Activated naive CD8-positive, alpha-beta T cell (primary cell): Measurements from ENCODE around the gene MSX2.

Experiments
- H3K27ac Mint-ChIP-seq: one replicate; pipeline ENCODE4 v1.8.0; 2021; ENCODE audit warnings: mixed read lengths
- H3K27me3 Mint-ChIP-seq: one replicate; pipeline ENCODE4 v1.8.0; 2021; ENCODE audit warnings: mixed read lengths
- H3K36me3 Mint-ChIP-seq: one replicate; pipeline ENCODE4 v1.8.0; 2021; ENCODE audit warnings: mixed read lengths
- H3K4me1 Mint-ChIP-seq: one replicate; pipeline ENCODE4 v1.8.0; 2021; ENCODE audit warnings: low read depth, mixed read lengths
- H3K4me3 Mint-ChIP-seq: one replicate; pipeline ENCODE4 v1.8.0; 2021; ENCODE audit warnings: mild to moderate bottlenecking, mixed read lengths
- H3K9me3 Mint-ChIP-seq: one replicate; pipeline ENCODE4 v1.8.0; 2021; ENCODE audit warnings: low read depth, mixed read lengths

MSX2 gene

DNA sequence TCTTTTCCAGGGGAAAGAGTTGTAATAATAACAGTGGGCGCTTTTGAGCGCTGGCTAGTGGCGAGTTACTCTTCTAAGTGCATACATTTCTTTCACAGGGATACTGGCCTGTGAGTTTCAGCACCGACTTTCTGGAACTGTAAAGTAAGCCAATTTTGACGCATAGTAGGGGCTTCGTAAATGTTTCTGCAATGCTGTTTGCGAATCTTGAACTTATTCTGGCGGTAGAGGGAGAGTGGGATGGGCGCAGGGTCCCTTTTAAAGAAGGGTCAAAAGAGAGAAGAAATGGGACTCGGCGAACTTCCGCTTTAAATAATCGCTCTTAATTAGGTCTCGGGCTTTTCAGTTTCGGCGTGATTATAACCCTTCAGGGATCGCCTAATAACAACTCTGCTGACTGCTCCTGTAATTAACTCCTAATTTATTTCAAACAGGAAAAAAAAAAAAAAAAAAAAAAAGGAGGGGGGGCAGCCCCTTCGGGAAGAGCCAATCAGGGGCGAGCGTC is 351 bp upstream of the MSX2 start:
- Mint-ChIP-seq H3K4me3 (peak overlapping the region; percentile 86), H3K9me3 (no peaks in the 10 kb centered on the region), H3K36me3 (no peaks in the 10 kb centered on the region), H3K27me3 (peaks cover 64% of the 10 kb centered on the region), H3K4me1 (peaks cover 21% of the 10 kb centered on the region), H3K27ac (no peak overlapping the region)

DNA sequence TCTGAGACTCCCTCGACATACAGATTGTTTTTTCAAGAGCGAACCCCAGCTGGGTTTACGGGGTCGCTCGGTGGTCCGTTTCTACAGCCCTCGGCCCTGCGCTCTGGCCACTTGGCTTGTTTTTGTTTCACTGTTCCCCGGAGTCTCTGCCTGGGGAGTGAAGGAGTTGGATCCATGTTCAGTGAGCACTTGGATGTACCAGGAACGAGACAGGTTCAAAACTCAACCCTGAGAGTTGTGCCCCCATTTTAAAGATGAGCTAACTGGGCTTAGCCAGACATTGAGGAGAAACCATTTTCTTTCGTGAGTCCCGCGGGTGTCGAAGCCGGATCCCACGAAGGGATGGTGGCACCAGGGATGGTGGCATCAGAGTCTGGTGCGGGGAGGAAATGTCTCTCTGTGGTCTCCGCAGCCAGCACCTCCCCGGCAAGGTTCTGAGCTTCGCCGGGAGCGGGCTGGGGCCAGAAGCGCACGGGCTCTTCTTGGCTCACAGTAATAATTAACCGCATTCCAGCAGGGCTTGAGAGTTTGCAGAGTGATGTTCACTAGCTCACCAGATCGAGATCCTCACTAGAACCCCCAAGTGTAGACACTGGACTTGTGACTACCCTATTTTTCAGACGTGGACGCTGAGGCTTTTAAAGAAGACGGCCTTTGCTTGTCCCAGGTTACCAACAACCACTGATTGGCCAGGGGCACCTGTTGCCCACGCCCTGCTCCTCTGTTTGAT is 1.0 kb downstream of the MSX2 start:
- Mint-ChIP-seq H3K4me1 (peaks cover 19% of the 10 kb centered on the region), H3K27me3 (peaks cover 62% of the 10 kb centered on the region), H3K9me3 (no peaks in the 10 kb centered on the region), H3K27ac (no peak overlapping the region), H3K36me3 (no peaks in the 10 kb centered on the region), H3K4me3 (peak overlapping the region; percentile 62)

DNA sequence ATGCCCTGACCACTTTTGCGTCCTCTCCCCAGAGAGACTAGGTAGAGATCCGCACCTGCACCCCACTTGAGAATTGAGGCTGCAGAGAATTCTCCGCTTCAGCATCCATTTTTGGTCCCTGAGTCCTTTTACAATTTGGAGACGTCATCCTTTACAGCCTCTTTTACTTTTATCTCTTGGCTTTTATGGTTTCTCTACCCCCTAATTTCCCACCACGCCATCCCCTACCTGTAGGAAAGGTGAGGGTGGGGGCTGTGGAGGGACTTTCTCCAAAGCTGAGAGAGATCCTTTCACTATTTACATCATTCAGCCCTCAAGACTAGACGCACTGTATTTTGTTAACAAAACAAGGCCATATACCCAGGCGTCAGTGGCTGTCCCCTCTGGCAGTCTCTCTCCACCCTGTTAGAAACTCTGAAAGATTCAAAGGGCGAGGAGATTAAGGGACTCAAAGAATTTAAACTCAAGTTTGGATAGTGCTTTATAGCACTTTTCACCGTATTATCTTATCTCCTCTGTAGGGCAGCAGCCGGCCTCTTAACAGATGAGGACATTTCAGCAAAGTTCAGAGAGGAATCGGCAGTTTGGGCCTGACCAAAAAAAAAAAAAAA is 1.7 kb downstream of the MSX2 start:
- no peaks in the 10 kb centered on the region for H3K9me3 Mint-ChIP-seq
- peaks cover 17% of the 10 kb centered on the region for H3K4me1 Mint-ChIP-seq
- no peak overlapping the region for H3K27ac Mint-ChIP-seq
- peak overlapping the region; percentile 46 for H3K4me3 Mint-ChIP-seq
- H3K27me3 Mint-ChIP-seq: peaks cover 64% of the 10 kb centered on the region
- H3K36me3 Mint-ChIP-seq: no peaks in the 10 kb centered on the region

DNA sequence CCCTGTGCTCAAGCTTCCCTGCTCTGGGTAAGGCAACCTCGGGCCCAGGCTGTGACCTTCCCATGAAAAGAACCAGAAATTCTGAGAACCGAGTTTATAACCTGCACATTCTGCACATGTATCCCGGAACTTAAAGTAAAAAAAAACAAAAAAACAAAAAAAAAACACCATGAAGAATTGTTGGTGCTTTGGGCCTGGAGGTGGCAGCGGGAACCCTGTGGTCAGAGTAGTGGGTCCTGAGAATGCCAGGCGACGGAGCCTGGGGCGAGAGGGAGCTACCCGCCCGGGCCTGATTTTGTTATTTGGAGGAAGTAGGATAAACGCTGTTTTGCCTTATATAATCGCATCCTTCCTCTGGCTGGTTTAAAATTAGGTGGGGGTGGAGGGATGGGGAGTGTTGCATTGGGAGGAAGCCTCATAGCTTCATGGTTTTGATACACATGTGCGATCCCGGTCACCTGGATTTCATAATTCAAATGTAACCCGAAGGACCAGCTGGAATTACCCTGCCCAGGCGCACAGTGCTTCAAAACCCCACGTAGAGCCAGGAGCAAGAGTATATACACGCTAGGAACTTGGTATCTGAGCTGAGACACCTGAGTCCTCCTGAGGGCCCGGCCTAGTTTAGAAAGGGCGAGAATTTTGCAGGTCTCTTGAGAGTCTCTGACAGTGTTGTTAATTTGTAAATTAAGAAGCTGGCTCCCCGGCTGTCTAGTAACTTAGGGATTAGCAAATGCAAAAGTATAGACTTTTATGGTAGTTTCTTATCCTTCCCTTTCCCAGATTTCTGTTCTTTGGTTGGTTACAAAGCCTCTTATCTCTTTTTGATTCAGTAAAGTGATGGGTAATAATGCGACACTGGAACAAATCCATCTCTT is 2.8 kb downstream of the MSX2 start:
- Mint-ChIP-seq H3K36me3 (no peaks in the 10 kb centered on the region), H3K27me3 (peaks cover 62% of the 10 kb centered on the region), H3K4me1 (peaks cover 15% of the 10 kb centered on the region), H3K27ac (no peak overlapping the region), H3K9me3 (no peaks in the 10 kb centered on the region), H3K4me3 (no peak overlapping the region)

GRCh38 chr5:174727794-174728680 is 3.7 kb downstream of the MSX2 start:
- H3K27ac Mint-ChIP-seq: no peak overlapping the region
- H3K9me3 Mint-ChIP-seq: no peaks in the 10 kb centered on the region
- H3K27me3 Mint-ChIP-seq: peaks cover 55% of the 10 kb centered on the region
- H3K4me1 Mint-ChIP-seq: peaks cover 12% of the 10 kb centered on the region
- H3K36me3 Mint-ChIP-seq: no peaks in the 10 kb centered on the region
- H3K4me3 Mint-ChIP-seq: no peak overlapping the region

DNA sequence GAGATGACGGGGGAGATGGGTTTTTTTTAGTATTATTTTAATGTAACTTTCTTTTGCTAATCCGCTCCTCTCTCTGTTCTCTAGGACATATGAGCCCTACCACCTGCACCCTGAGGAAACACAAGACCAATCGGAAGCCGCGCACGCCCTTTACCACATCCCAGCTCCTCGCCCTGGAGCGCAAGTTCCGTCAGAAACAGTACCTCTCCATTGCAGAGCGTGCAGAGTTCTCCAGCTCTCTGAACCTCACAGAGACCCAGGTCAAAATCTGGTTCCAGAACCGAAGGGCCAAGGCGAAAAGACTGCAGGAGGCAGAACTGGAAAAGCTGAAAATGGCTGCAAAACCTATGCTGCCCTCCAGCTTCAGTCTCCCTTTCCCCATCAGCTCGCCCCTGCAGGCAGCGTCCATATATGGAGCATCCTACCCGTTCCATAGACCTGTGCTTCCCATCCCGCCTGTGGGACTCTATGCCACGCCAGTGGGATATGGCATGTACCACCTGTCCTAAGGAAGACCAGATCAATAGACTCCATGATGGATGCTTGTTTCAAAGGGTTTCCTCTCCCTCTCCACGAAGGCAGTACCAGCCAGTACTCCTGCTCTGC is 4.8 kb downstream of the MSX2 start:
- H3K4me1 Mint-ChIP-seq: peaks cover 4% of the 10 kb centered on the region
- H3K4me3 Mint-ChIP-seq: no peak overlapping the region
- peaks cover 51% of the 10 kb centered on the region for H3K27me3 Mint-ChIP-seq
- no peaks in the 10 kb centered on the region for H3K36me3 Mint-ChIP-seq
- H3K27ac Mint-ChIP-seq: no peak overlapping the region
- no peaks in the 10 kb centered on the region for H3K9me3 Mint-ChIP-seq

DNA sequence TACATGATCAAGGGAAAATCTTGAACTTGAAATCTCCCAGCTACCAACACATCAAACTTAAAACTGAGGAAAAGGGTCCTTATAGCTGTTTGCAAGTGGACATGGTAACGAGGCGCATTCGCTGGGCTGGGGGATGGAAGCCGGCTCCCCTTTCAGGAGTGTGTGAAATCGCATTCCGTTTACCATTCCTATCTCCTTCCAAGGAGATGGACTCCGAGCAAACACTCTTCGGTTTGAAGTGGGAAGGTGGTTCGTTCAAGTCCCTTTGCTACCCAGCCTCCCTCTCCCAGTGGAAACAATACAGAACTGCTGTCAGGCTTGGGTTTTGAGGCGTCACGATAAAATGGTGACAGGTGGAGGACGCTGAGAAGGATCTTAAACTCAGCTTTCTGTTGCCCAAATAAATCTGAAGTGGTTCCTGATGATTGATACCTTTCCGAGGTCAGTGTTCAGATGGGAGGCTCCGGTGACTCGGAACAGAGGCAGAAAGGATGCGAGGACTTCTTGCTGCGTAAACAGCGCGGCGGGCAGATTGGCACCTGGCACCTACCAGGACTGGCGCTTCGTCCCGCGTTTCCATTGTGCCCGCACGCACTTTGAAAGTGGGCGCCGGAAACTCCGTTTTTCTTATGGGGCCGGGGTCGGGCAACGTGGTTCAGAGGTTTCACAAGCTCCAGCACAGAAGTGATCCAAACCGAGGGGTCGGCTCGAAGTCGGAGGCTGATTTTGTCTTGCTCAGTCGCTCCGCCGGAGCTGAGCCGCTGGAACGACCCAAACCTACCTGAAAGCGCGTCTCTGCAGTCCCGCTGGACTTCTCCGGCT is 7.0 kb downstream of the MSX2 start:
- peaks cover 52% of the 10 kb centered on the region for H3K27me3 Mint-ChIP-seq
- H3K4me1 Mint-ChIP-seq: peaks cover 3% of the 10 kb centered on the region
- no peaks in the 10 kb centered on the region for H3K36me3 Mint-ChIP-seq
- H3K9me3 Mint-ChIP-seq: no peaks in the 10 kb centered on the region
- no peak overlapping the region for H3K4me3 Mint-ChIP-seq
- no peak overlapping the region for H3K27ac Mint-ChIP-seq

GRCh38 chr5:174732036-174733020 is 7.9 kb downstream of the MSX2 start:
- no peaks in the 10 kb centered on the region for H3K36me3 Mint-ChIP-seq
- no peaks in the 10 kb centered on the region for H3K9me3 Mint-ChIP-seq
- no peak overlapping the region for H3K4me3 Mint-ChIP-seq
- H3K4me1 Mint-ChIP-seq: peaks cover 3% of the 10 kb centered on the region
- peaks cover 52% of the 10 kb centered on the region for H3K27me3 Mint-ChIP-seq
- no peak overlapping the region for H3K27ac Mint-ChIP-seq

- H3K27me3 Mint-ChIP-seq: peaks cover 49% of the 10 kb centered on the region
- no peaks in the 10 kb centered on the region for H3K9me3 Mint-ChIP-seq
- no peaks in the 10 kb centered on the region for H3K36me3 Mint-ChIP-seq
- H3K4me3 Mint-ChIP-seq: no peak overlapping the region
- H3K4me1 Mint-ChIP-seq: peaks cover 3% of the 10 kb centered on the region
- H3K27ac Mint-ChIP-seq: no peak overlapping the region
Observed at GRCh38 chr5:174733091-174733690, 8.8 kb downstream of the MSX2 start.

- H3K27me3 Mint-ChIP-seq: peaks cover 45% of the 10 kb centered on the region
Observed at GRCh38 chr5:174733836-174734235, 9.5 kb downstream of the MSX2 start.

DNA sequence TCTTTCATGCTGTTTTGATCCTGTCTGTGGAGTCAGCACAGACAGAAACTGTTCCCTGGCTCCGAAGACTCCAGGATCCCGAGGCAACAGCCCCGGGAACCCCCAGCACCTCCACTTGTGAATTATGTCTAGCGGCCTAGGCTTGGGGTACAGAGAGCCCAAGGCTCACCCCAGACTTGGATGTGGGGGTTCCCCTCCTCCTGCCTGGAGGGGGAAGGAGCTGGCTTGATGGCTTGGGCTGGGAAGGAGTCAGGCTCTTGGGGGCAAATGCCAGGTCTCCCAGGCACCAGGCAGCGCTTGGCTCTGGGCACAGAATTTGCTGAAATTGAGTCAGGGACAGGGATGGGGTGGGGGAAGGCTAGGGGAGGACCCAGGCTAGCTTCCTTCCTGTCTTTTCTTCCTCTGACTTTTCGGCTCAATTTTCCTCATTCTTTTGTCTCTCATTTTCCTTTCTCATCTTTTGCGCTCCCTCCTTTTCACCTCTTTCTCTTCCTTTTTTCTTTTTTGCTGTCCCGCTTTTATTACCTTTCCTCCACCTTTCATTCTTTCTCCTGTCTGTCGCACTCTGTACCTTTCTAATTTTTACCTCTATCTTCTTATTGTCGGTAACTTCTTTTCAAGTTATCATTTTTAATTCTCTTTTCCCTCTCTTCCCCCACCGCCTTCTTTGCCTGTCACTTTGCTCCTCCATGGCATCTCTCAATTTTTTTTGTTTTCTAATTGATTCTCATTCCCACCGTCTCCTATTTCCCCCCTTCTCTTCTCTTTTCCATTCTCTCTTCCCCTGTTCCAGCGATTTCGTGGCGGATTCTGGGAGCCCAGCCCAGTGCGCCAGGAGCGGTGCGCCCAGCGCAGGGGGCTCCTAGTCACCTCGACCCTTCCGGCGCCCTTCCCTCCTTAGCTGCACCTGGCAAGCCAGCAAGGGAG is 10.5 kb downstream of the MSX2 start:
- Mint-ChIP-seq H3K9me3 (no peaks in the 10 kb centered on the region), H3K27me3 (peaks cover 43% of the 10 kb centered on the region), H3K36me3 (no peaks in the 10 kb centered on the region), H3K27ac (no peak overlapping the region), H3K4me1 (peaks cover 3% of the 10 kb centered on the region), H3K4me3 (no peak overlapping the region)

More at GRCh38 chr5:174733836-174734235, 9.5 kb downstream of the MSX2 start:
- Mint-ChIP-seq H3K9me3 (no peaks in the 10 kb centered on the region), H3K36me3 (no peaks in the 10 kb centered on the region), H3K27ac (no peak overlapping the region), H3K4me1 (peaks cover 3% of the 10 kb centered on the region), H3K4me3 (no peak overlapping the region)
